Effector CD8-positive, alpha-beta T cell (primary cell): ENCODE data around the gene DRD4.
"Not testable (repeated sequence)": the region's sequence is repeated elsewhere in the genome, so short reads cannot be mapped to it uniquely, and the experiment has no call there.

ENCODE experiments used
- DNase-seq: peaks from one replicate; lab custom pipeline; 2025; lab: John Stamatoyannopoulos, UW

The DRD4 gene

DNA sequence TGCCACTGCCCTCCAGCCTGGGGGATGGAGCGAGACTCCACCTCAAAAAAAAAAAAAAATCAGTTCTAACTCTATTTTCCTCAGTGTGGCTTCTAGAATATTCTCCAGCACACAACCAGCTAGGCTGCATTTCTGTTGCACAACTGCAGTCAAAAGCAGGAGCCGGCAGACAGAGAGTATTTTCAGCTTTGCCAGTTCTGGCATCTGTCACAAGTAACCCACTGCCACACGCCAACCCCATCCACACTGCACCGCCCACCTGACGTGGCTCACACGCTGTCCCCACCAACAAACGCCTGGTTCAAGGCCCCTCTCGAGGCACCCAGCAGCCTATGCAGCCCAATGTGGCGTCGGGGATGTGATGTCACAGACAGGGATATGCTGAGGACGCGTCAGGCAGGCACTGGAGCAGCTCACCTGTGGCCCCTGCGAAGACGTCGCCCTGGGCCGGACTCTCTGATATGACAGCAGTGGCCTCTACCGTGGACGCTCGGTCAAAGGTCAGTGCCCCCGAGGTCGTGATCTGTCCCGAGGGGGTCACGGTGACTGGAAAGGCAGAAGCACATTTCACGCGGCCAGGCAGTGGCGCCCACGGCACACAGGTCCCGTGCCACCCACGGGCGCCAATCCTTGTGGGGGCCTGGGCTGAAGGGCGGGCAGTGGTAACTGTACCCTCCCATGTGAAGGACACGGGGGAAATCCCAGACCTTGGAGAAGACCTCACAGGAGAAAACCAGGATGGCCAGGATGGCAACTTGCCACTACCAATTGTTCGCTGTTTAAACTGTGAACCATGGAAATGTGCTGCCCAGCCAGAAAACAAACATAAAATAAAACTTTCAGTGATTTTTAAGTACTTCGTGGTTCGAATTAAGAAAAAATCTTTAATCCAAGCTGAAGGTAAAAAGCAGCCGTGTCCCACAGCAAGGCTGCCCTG lies 42.5 kb downstream of the DRD4 start:
- DNase-seq: no peak

- DNase-seq: no peak
These were observed 43.4 kb downstream of the DRD4 start for GRCh38 chr11:680476-680875.

DNA sequence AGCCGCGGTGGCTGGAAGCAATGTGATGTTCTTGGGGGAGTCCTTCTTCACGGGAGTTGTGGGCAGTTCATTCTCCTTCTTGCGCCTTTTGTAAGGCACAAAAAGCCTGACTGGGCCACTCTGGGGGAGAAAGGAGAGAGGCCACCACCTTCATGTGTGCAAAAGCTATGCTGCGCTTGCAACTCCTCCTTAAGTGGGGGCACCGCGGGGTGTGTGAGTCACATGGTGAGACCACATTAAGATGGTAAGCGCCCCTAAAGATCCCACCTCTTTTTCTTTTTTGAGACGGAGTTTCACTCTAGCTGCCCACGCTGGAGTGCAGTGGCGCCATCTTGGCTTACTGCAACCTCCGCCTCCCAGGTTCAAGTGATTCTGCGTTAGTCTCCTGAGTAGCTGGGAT lies 43.9 kb downstream of the DRD4 start:
- DNase-seq: no peak

DNA sequence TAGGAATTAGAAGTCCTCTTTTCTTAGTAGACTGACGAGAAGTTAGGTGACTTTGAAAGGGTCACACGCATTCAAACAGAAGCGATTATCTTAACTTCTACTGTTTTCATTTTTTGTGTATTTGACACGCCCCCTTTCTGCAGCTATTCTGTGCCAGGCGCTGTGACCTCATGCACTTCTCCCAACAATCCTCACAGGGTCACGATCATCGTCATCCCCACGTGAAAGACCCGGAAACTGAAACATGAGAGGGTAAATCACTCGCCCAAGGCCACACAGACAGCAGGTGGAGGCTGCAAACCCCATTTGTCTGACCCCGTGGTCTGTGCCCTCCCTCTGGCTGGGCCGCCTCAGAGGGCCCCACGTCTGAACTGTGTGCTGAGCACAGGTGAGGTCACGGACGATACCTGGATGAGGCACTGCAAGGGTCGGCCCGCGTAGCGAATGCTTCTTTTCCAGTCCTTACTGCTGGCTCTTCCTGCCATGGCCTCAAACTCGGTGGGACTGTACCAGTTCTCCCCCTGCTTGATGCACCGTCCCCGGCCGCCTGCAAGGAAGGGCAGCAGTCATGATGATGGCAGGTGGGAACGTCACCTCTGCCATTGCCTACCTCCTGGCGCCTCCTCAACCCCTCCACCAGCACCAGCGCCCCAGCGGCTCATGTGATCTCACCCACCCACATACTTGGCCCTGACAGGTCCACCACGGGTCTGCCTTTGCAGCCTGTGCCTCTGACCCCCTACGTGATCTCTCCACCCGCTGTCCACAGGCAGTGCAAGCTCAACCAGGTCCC lies 49.6 kb downstream of the DRD4 start:
- no peak for DNase-seq

GRCh38 chr11:687751-688150 lies 50.7 kb downstream of the DRD4 start:
- DNase-seq: no peak

GRCh38 chr11:688681-689080 lies 51.6 kb downstream of the DRD4 start:
- no peak for DNase-seq

- no peak for DNase-seq
These were observed 52.6 kb downstream of the DRD4 start for GRCh38 chr11:689625-690024.

GRCh38 chr11:690244-690643 lies 53.2 kb downstream of the DRD4 start:
- not testable (repeated sequence) for DNase-seq
